Panc1 (cell line): ENCODE measurements around the gene RCN1.

Source experiments
- CTCF ChIP-seq: fragments of 450-650 bp; IDR thresholded peaks from 2 replicates; pipeline ENCODE4 v1.5.1; 2017; ENCODE audit warnings: mild to moderate bottlenecking
- POLR2AphosphoS5 ChIP-seq: IDR thresholded peaks from 2 replicates; pipeline ENCODE4 v1.6.1; 2012; ENCODE audit warnings: mild to moderate bottlenecking, low read depth, low read length, moderate library complexity

- TF ChIP-seq POLR2AphosphoS5 (no peak), CTCF (no peak)
Observed at GRCh38 chr11:32100495-32100894, 9.6 kb downstream of the RCN1 start.
